OCI-LY7 (cell line): ENCODE data around the gene TPRX2. TPM values are rescaled to one million over a fixed set of nuclear protein-coding genes. Genes with fewer than 3 reads are reported as not detected.
A peak's percentile ranks its signal among the peaks of the same experiment; 100 is the strongest.
"Not testable (repeated sequence)": the region's sequence is repeated elsewhere in the genome, so short reads cannot be mapped to it uniquely, and the experiment has no call there.

ENCODE experiments used
- Bru-seq: library from RNA; stranded (reverse); fragments of 400-500 nt; gene quantifications from one replicate; lab custom pipeline; 2021; lab: Mats Ljungman, UMichigan
- BruChase-seq, 2 experiments: library from RNA; stranded (reverse); fragments of 400-500 nt; gene quantifications; one replicate each; lab custom pipeline; 2021; lab: Mats Ljungman, UMichigan
- BruUV-seq: library from RNA; stranded (reverse); fragments of 400-500 nt; replicated peaks from 2 replicates; lab custom pipeline; 2021; lab: Mats Ljungman, UMichigan
- CTCF ChIA-PET: fragments of 300-600 bp; sonication (Branson Sonifier 250); formaldehyde crosslinking; loops from one replicate; lab custom pipeline; 2022; ENCODE audit warnings: antibody characterized with exemption; ENCODE audit not compliant: unreplicated experiment; lab: Charles Lee
- POLR2A ChIA-PET: fragments of 300-600 bp; sonication (Branson Sonifier 250); formaldehyde crosslinking; loops from one replicate; lab custom pipeline; 2022; ENCODE audit warnings: antibody characterized with exemption; lab: Charles Lee
- DNase-seq: peaks from one replicate; pipeline ENCODE4 v3.0.0-alpha.2; 2015; ENCODE audit warnings: low spot score
- H2AFZ ChIP-seq: fragments of 200-600 bp; sonication (generic), shearing (Covaris generic); 2 replicates; pipeline ENCODE4 v1.6.1; 2014; ENCODE audit warnings: mild to moderate bottlenecking, antibody characterized with exemption, low read length, moderate library complexity
- H3K27ac ChIP-seq: fragments of 200-600 bp; sonication (generic); 2 replicates; pipeline ENCODE4 v1.5.1; 2014; ENCODE audit warnings: mixed run types, low read depth, mild to moderate bottlenecking, moderate library complexity, low read length, inconsistent platforms; ENCODE audit not compliant: poor library complexity, severe bottlenecking
- H3K36me3 ChIP-seq: fragments of 200-600 bp; sonication (generic); 2 replicates; pipeline ENCODE4 v1.6.1; 2014; ENCODE audit warnings: mild to moderate bottlenecking, antibody characterized with exemption, low read length, moderate library complexity, mixed read lengths; ENCODE audit not compliant: insufficient read depth
- H3K4me1 ChIP-seq: fragments of 200-600 bp; sonication (generic); 2 replicates; pipeline ENCODE4 v1.5.1; 2014; ENCODE audit warnings: mild to moderate bottlenecking, low read length; ENCODE audit not compliant: insufficient read depth, poor library complexity, severe bottlenecking
- H3K4me2 ChIP-seq: fragments of 200-600 bp; sonication (generic); 2 replicates; pipeline ENCODE4 v1.6.1; 2014; ENCODE audit warnings: mild to moderate bottlenecking, low read length
- H3K4me3 ChIP-seq: fragments of 200-600 bp; sonication (generic); 2 replicates; pipeline ENCODE4 v1.5.1; 2014; ENCODE audit warnings: mild to moderate bottlenecking, low read depth, low read length; ENCODE audit not compliant: poor library complexity, severe bottlenecking
- H3K79me2 ChIP-seq: fragments of 200-600 bp; sonication (generic); 2 replicates; pipeline ENCODE4 v1.6.1; 2016; ENCODE audit warnings: low read depth, mild to moderate bottlenecking, low read length, moderate library complexity, mixed read lengths; ENCODE audit not compliant: insufficient read depth
- H3K9me2 ChIP-seq: fragments of 200-600 bp; sonication (generic); 2 replicates; pipeline ENCODE4 v1.6.1; 2016; ENCODE audit warnings: mild to moderate bottlenecking, low read length, mixed read lengths; ENCODE audit not compliant: insufficient read depth
- H3K9me3 ChIP-seq: fragments of 200-600 bp; sonication (generic); 2 replicates; pipeline ENCODE4 v1.6.1; 2014; ENCODE audit warnings: mild to moderate bottlenecking, mixed run types, low read length, mixed read lengths
- H4K20me1 ChIP-seq: fragments of 200-600 bp; sonication (generic); 2 replicates; pipeline ENCODE4 v1.6.1; 2014; ENCODE audit warnings: mild to moderate bottlenecking, antibody characterized with exemption, low read length, moderate library complexity, mixed read lengths; ENCODE audit not compliant: insufficient read depth
- EZH2phosphoT487 ChIP-seq: fragments of 200-600 bp; sonication (generic); IDR thresholded peaks from 2 replicates; pipeline ENCODE4 v1.6.1; 2018; ENCODE audit warnings: low read depth, borderline replicate concordance, mild to moderate bottlenecking, mixed run types, antibody characterized with exemption, low read length, moderate library complexity, mixed read lengths
- intact Hi-C: fragments of 100-400 bp; cut with micrococcal nuclease; formaldehyde crosslinking; loops from one replicate; pipeline ENCODE4 v1.10.0; 2022; ENCODE audit not compliant: unreplicated experiment
- long read RNA-seq: library from polyadenylated mRNA; stranded (forward); transcript quantifications from one replicate; pipeline ENCODE4 v2.0.0, GENCODE V29; 2022
- total RNA-seq, 2 experiments: library from RNA; depleted of rRNA in 1 of 2; stranded (reverse); fragments of >200 nt in 1 of 2; shearing (Covaris generic) in 1 of 2; gene quantifications; 2 replicates each; pipeline ENCODE4 v1.2.3, GENCODE V29; 2014 to 2022
- TF ChIP-seq, protein P1 (sequence below): fragments of 200-600 bp; sonication (generic); conservative IDR thresholded peaks from 2 replicates; pipeline ENCODE4 v1.5.1; 2014; ENCODE audit warnings: mild to moderate bottlenecking, antibody characterized with exemption, low read length, moderate library complexity, mixed read lengths

TPRX2 gene
- not detected in 2 replicates for total RNA-seq (2014; rRNA removed; shearing (Covaris generic))
- total RNA-seq (2022), result not detected in 2 replicates
- not detected for Bru-seq, nascent RNA
- BruChase-seq, experiment 1, labeled RNA remaining after a 6-hour chase, result not detected
- BruChase-seq, experiment 2, labeled RNA remaining after a 2-hour chase, result not detected
- long read RNA-seq, result 0 reads

DNA sequence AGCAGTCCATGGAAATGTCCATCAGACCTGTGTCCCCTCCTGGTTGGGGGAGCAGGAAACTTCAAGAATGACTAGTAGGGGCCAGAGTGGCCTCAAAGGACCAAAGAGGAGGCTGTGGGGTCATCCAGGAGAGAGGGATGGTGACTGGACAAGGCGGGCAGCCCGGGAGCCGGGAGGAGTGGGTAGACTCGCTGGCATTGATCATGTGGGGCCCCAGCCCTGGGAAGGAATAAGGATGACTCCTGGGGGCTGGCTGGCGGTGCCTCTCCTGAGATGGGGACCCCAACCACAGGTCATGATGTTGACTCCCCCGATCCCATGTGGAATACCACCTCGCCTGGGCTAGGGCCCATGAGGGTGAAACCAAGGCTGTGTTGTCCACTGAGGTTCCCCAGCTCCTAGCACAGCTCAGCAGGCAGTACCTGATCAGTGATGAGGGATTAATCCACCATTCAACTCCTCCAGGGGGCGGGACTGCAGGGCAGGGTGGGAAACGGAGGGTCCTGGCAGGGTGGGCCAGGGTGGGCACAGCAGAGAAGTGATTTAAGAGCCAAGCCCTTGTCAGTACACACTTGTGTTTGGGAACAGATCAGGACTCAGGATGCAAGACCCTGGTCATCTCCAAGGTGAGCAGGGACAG is at the start of gene TPRX2:
Gene TPRX2, plus strand, starts transcription at position 590 of the 640 bp plus-strand sequence. Its CDS starts 12 bp downstream, at position 602.
- POLR2A ChIA-PET, CTCF ChIA-PET, H3K4me2 ChIP-seq: not testable (repeated sequence)

DNA sequence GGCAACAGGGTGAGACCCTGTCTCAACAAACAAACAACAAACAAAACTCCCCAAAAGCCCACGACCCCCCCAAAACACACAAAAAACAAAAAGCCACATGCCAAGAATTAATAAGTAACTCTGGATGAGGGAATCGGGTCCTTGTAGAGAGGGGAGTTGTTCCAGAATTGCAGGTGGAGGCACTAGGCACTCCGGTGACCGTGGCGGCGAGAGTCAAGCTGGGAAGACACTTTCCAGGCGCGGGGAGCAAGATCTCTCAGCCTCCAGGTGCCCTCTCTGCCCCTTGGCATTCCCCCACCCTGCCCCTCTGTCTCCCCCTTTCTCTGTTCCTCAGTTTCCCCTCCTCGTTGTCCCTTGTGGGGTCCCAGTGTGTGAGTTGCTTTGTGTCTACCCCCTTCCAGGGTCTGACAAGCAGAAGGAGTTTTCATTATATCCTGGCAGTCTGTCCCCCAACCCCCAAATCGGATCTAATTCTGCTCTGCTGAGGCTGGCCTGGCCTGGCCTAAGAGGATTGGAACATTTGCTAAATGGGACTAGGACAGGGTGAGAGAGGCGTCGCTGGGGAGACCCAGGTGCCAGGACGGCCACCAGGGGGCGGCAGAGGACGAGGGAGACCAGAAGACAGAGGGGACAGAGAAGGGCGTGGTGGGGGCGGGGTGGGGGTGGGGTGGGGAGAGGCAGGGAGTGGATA is 45.6 kb upstream of the TPRX2 start:
- Histone ChIP-seq H3K4me1 (no peaks in the 10 kb centered on the region), H3K9me3 (no peaks in the 10 kb centered on the region), H4K20me1 (no peaks in the 10 kb centered on the region), H3K79me2 (no peaks in the 10 kb centered on the region), H3K4me3 (no peak overlapping the region), H3K27ac (no peak overlapping the region), H3K4me2 (no peak overlapping the region), H3K9me2 (no peaks in the 10 kb centered on the region), H3K36me3 (no peaks in the 10 kb centered on the region), H2AFZ (no peak overlapping the region)
- no TSS peak for BruUV-seq
- CTCF ChIA-PET, result no interaction called here
- intact Hi-C loops, result loop anchor here (10.0 kb wide), 1 partner anchor 51 kb away; no protein-coding TSS in a partner anchor
- TF ChIP-seq, protein P1, sequence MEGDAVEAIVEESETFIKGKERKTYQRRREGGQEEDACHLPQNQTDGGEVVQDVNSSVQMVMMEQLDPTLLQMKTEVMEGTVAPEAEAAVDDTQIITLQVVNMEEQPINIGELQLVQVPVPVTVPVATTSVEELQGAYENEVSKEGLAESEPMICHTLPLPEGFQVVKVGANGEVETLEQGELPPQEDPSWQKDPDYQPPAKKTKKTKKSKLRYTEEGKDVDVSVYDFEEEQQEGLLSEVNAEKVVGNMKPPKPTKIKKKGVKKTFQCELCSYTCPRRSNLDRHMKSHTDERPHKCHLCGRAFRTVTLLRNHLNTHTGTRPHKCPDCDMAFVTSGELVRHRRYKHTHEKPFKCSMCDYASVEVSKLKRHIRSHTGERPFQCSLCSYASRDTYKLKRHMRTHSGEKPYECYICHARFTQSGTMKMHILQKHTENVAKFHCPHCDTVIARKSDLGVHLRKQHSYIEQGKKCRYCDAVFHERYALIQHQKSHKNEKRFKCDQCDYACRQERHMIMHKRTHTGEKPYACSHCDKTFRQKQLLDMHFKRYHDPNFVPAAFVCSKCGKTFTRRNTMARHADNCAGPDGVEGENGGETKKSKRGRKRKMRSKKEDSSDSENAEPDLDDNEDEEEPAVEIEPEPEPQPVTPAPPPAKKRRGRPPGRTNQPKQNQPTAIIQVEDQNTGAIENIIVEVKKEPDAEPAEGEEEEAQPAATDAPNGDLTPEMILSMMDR, result peak; percentile 73
- TF ChIP-seq EZH2phosphoT487, result no peak
- POLR2A ChIA-PET, result no interaction called here
- DNase-seq, result peak; percentile 66

More for the DNA sequence above, at the start of gene TPRX2:
- H2AFZ ChIP-seq, H3K4me1 ChIP-seq, H3K9me3 ChIP-seq, BruUV-seq, H3K4me3 ChIP-seq, DNase-seq, intact Hi-C loops, H3K9me2 ChIP-seq, H3K27ac ChIP-seq, H4K20me1 ChIP-seq, H3K79me2 ChIP-seq, H3K36me3 ChIP-seq: not testable (repeated sequence)

DNA sequence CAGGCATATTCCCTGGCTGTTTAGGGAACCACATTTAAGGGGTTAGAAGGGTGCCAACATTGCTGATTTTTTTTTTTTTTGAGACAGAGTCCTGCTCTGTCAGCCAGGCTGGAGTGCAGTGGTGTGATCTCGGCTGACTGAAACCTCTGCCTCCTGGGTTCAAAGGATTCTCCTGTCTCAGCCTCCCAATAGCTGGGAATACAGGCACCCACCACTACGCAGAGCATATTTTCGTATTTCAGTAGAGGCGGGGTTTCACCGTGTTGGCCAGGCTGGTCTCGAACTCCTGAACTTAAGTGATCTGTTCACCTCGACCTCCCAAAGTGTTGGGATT is 45.1 kb upstream of the TPRX2 start:
- intact Hi-C loops, result loop anchor here (10.0 kb wide), 1 partner anchor 51 kb away; no protein-coding TSS in a partner anchor
- POLR2A ChIA-PET, result no interaction called here
- no peak for TF ChIP-seq EZH2phosphoT487
- TF ChIP-seq, protein P1, result no peak

DNA sequence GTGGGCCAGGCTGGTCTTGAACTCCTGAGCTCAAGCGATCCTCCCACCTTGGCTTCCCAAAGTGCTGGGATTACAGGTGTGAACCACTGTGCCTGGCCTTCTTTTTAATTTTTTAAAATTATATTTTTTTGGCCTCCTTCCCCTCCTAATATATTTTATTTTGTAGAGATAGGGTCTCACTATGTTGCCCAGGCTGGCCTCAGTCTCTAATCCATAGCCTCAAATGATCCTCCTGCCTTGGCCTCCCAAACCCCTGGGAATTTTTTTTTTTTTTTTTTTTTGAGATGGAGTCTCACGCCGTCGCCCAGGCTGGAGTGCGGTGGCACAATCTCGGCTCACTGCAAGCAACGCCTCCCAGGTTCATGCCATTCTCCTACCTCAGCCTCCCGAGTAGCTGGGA is 42.8 kb upstream of the TPRX2 start:
- H3K4me2 ChIP-seq, H3K4me1 ChIP-seq, CTCF ChIA-PET, H3K9me2 ChIP-seq, H4K20me1 ChIP-seq, H3K9me3 ChIP-seq, POLR2A ChIA-PET, H2AFZ ChIP-seq, H3K4me3 ChIP-seq, H3K79me2 ChIP-seq, H3K36me3 ChIP-seq, DNase-seq, BruUV-seq, H3K27ac ChIP-seq: not testable (repeated sequence)
- intact Hi-C loops, result loop anchor here (10.0 kb wide), 1 partner anchor 49 kb away; no protein-coding TSS in a partner anchor

More for the DNA sequence above, 45.1 kb upstream of the TPRX2 start:
- Histone ChIP-seq H3K36me3 (no peaks in the 10 kb centered on the region), H3K27ac (no peak overlapping the region), H3K9me2 (no peaks in the 10 kb centered on the region), H3K4me2 (no peak overlapping the region), H3K4me1 (no peaks in the 10 kb centered on the region), H3K4me3 (no peak overlapping the region), H2AFZ (no peak overlapping the region), H3K79me2 (no peaks in the 10 kb centered on the region), H4K20me1 (no peaks in the 10 kb centered on the region), H3K9me3 (no peaks in the 10 kb centered on the region)
- no TSS peak for BruUV-seq
- CTCF ChIA-PET, result no interaction called here
- DNase-seq, result no peak
